ENCODE measurements around the gene CASP9. TPM values are rescaled to one million over a fixed set of nuclear protein-coding genes. Genes with fewer than 3 reads are reported as not detected.

The CASP9 gene
- 10 to 100 TPM in 1 of 2 donors, 1 to 10 TPM in 1; 9.8 to 12.0 TPM for total RNA-seq
- 10 to 100 TPM; 15.3 to 22.5 (median 19.6) TPM for polyA plus RNA-seq (ENCODE audit: insufficient read length in 6 of 6)
- long read RNA-seq, donor 1, transcript CASP9-201 (9 exons, 2,019 nt), result major isoform, 6 of 7 reads
- long read RNA-seq, donor 1, partial matches to known transcripts, result 0 of 7 reads
- long read RNA-seq, donor 1, other reads (novel, unspliced or antisense), result 0 of 7 reads
- long read RNA-seq, donor 2, partial matches to known transcripts, result 0 of 3 reads
- long read RNA-seq, donor 2, other reads (novel, unspliced or antisense), result 0 of 3 reads
- long read RNA-seq, donor 3, transcript CASP9-201 (9 exons, 2,019 nt), result major isoform, 7 of 9 reads
- long read RNA-seq, donor 3, partial matches to known transcripts, result 0 of 9 reads
- long read RNA-seq, donor 3, other reads (novel, unspliced or antisense), result 0 of 9 reads
- long read RNA-seq, donor 4, transcript CASP9-201 (9 exons, 2,019 nt), result major isoform, 7 of 10 reads
- long read RNA-seq, donor 4, partial matches to known transcripts, result 1 of 10 reads
- long read RNA-seq, donor 4, other reads (novel, unspliced or antisense), result 2 of 10 reads
- long read RNA-seq, donor 5, partial matches to known transcripts, result 0 of 3 reads
- long read RNA-seq, donor 5, other reads (novel, unspliced or antisense), result 0 of 3 reads
- long read RNA-seq, donor 6, partial matches to known transcripts, result 0 of 4 reads
- long read RNA-seq, donor 6, other reads (novel, unspliced or antisense), result 0 of 4 reads
- long read RNA-seq, donor 7, result 0 reads
- long read RNA-seq, donor 8, partial matches to known transcripts, result 0 of 2 reads
- long read RNA-seq, donor 8, other reads (novel, unspliced or antisense), result 0 of 2 reads
- long read RNA-seq, donor 9, result 0 reads
- long read RNA-seq, donor 10, partial matches to known transcripts, result 0 of 6 reads
- long read RNA-seq, donor 10, other reads (novel, unspliced or antisense), result 2 of 6 reads
- long read RNA-seq, donor 11, transcript CASP9-201 (9 exons, 2,019 nt), result major isoform, 5 of 5 reads
- long read RNA-seq, donor 11, partial matches to known transcripts, result 0 of 5 reads
- long read RNA-seq, donor 11, other reads (novel, unspliced or antisense), result 0 of 5 reads
- long read RNA-seq, donor 12, partial matches to known transcripts, result 0 of 2 reads
- long read RNA-seq, donor 12, other reads (novel, unspliced or antisense), result 0 of 2 reads

GRCh38 chr1:15524021-15524282 lies at the start of gene CASP9:
Gene CASP9 (minus strand): TSS chr1:15524215. CDS start chr1:15524200, 15 bp downstream.
- no peaks in the 10 kb centered on the region for H3K27me3 ChIP-seq
- DNase-seq (no peak), ATAC-seq (no peak)
- intact Hi-C loops (cut with DNase I), result no loop called here
- no peaks in the 10 kb centered on the region for H3K9me3 ChIP-seq
- TF ChIP-seq CTCF (IDR thresholded peaks at IDR 0.05), result peak in 1 of 2 donors; percentile 13
- peak within 1 kb of the TSS; percentile 91 to 93 for H3K27ac ChIP-seq
- H3K36me3 ChIP-seq, result no peaks in the 10 kb centered on the region
- H3K4me3 ChIP-seq, result peak within 1 kb of the TSS; percentile 63 to 69
- H3K4me1 ChIP-seq, result peaks cover 11 to 40% of the 10 kb centered on the region in 2 donors

GRCh38 chr1:15573477-15573876 lies 49.5 kb upstream of the CASP9 start:
- ATAC-seq (no peak), DNase-seq (no peak)
- intact Hi-C loops (cut with DNase I), result no loop called here
- H3K36me3 ChIP-seq, result peaks cover 0 to 34% of the 10 kb centered on the region in 2 donors
- no peaks in the 10 kb centered on the region for H3K4me1 ChIP-seq
- H3K9me3 ChIP-seq, result no peaks in the 10 kb centered on the region
- no peak for TF ChIP-seq CTCF (IDR thresholded peaks at IDR 0.05)
- H3K4me3 ChIP-seq, result no peak overlapping the region
- H3K27ac ChIP-seq, result no peak overlapping the region
- H3K27me3 ChIP-seq, result no peaks in the 10 kb centered on the region

GRCh38 chr1:15571266-15571665 lies 47.3 kb upstream of the CASP9 start:
- no peak overlapping the region for H3K27ac ChIP-seq

GRCh38 chr1:15570861-15571260 lies 46.8 kb upstream of the CASP9 start:
- no peaks in the 10 kb centered on the region for H3K9me3 ChIP-seq
- peaks cover 0 to 60% of the 10 kb centered on the region in 2 donors for H3K36me3 ChIP-seq
- H3K4me1 ChIP-seq, result no peaks in the 10 kb centered on the region
- no peak overlapping the region for H3K4me3 ChIP-seq
- DNase-seq (no peak), ATAC-seq (no peak)
- intact Hi-C loops (cut with DNase I), result no loop called here
- no peaks in the 10 kb centered on the region for H3K27me3 ChIP-seq
- no peak for TF ChIP-seq CTCF (IDR thresholded peaks at IDR 0.05)
- no peak overlapping the region for H3K27ac ChIP-seq

More at GRCh38 chr1:15571266-15571665, 47.3 kb upstream of the CASP9 start:
- ATAC-seq, result no peak
- peaks cover 0 to 56% of the 10 kb centered on the region in 2 donors for H3K36me3 ChIP-seq
- no peaks in the 10 kb centered on the region for H3K9me3 ChIP-seq
- no peak for DNase-seq
- no peaks in the 10 kb centered on the region for H3K27me3 ChIP-seq
- H3K4me1 ChIP-seq, result no peaks in the 10 kb centered on the region
- no peak overlapping the region for H3K4me3 ChIP-seq
- TF ChIP-seq CTCF (IDR thresholded peaks at IDR 0.05), result no peak
- intact Hi-C loops (cut with DNase I), result no loop called here

All from left lung (tissue), 14 donors.